Measurements from ENCODE around the gene RAD51B. TPM values are rescaled to one million over a fixed set of nuclear protein-coding genes. Genes with fewer than 3 reads are reported as not detected.

The RAD51B gene
- total RNA-seq, 2 donors from 2014 or later, result 22.8 to 33.8 TPM

GRCh38 chr14:68399971-68400370, 580.4 kb downstream of the RAD51B start:
- no peak for TF ChIP-seq CTCF (conservative IDR thresholded peaks at IDR 0.05)
- H3K36me3 ChIP-seq (ENCODE audit: control insufficient read depth, insufficient read depth, low read length), result no peaks in the 10 kb centered on the region
- WGBS, 2 experiments (ENCODE audit: insufficient coverage in 1 of 2, insufficient read length in 1 of 2), result 86 to 91% methylated on average over 2 of the region's 2 CpGs
- H3K9me3 Mint-ChIP-seq, result no peaks in the 10 kb centered on the region
- no peaks in the 10 kb centered on the region for H3K27me3 ChIP-seq (ENCODE audit: control insufficient read depth, insufficient read depth, low read length, poor library complexity, severe bottlenecking)
- H3K27ac ChIP-seq (ENCODE audit: low read depth, low read length), result no peak overlapping the region
- no peaks in the 10 kb centered on the region for H3K9me3 ChIP-seq (ENCODE audit: control insufficient read depth, low read length)
- no peaks in the 10 kb centered on the region for H3K36me3 Mint-ChIP-seq (ENCODE audit: low read depth)
- H3K4me3 Mint-ChIP-seq, result no peak overlapping the region
- H3K4me1 Mint-ChIP-seq, result peaks cover 13% of the 10 kb centered on the region
- H3K4me3 ChIP-seq (ENCODE audit: low read length), result no peak overlapping the region
- H3K4me1 ChIP-seq (ENCODE audit: control insufficient read depth, insufficient read depth, low read length), result peaks cover 6% of the 10 kb centered on the region
- H3K27ac Mint-ChIP-seq, result no peak overlapping the region
- no peak overlapping the region for H3K9ac ChIP-seq (ENCODE audit: extremely low read depth, low read length, poor library complexity, severe bottlenecking)
- no peaks in the 10 kb centered on the region for H3K27me3 Mint-ChIP-seq (ENCODE audit: insufficient read depth)
- no peak for DNase-seq

GRCh38 chr14:68401317-68401716, 581.7 kb downstream of the RAD51B start:
- no peak overlapping the region for H3K27ac Mint-ChIP-seq
- no peak overlapping the region for H3K9ac ChIP-seq (ENCODE audit: extremely low read depth, low read length, poor library complexity, severe bottlenecking)
- H3K36me3 ChIP-seq (ENCODE audit: control insufficient read depth, insufficient read depth, low read length), result no peaks in the 10 kb centered on the region
- H3K4me1 ChIP-seq (ENCODE audit: control insufficient read depth, insufficient read depth, low read length), result peaks cover 6% of the 10 kb centered on the region
- no peak for DNase-seq
- H3K36me3 Mint-ChIP-seq (ENCODE audit: low read depth), result no peaks in the 10 kb centered on the region
- no peak for TF ChIP-seq CTCF (conservative IDR thresholded peaks at IDR 0.05)
- no peak overlapping the region for H3K4me3 Mint-ChIP-seq
- 93% methylated on average over 3 of the region's 3 CpGs; no CpG with 5 or more reads in 1 of the 2 experiments for WGBS, 2 experiments (ENCODE audit: insufficient coverage in 1 of 2, insufficient read length in 1 of 2)
- no peaks in the 10 kb centered on the region for H3K27me3 Mint-ChIP-seq (ENCODE audit: insufficient read depth)
- H3K27ac ChIP-seq (ENCODE audit: low read depth, low read length), result no peak overlapping the region
- peaks cover 9% of the 10 kb centered on the region for H3K4me1 Mint-ChIP-seq
- no peaks in the 10 kb centered on the region for H3K9me3 Mint-ChIP-seq
- H3K4me3 ChIP-seq (ENCODE audit: low read length), result no peak overlapping the region
- no peaks in the 10 kb centered on the region for H3K27me3 ChIP-seq (ENCODE audit: control insufficient read depth, insufficient read depth, low read length, poor library complexity, severe bottlenecking)
- no peaks in the 10 kb centered on the region for H3K9me3 ChIP-seq (ENCODE audit: control insufficient read depth, low read length)

- DNase-seq, result no peak
- no peaks in the 10 kb centered on the region for H3K9me3 ChIP-seq (ENCODE audit: control insufficient read depth, low read length)
- TF ChIP-seq CTCF (conservative IDR thresholded peaks at IDR 0.05), result no peak
- Mint-ChIP-seq H3K36me3 (ENCODE audit: low read depth) (no peaks in the 10 kb centered on the region), H3K27ac (no peak overlapping the region), H3K4me3 (no peak overlapping the region), H3K4me1 (peaks cover 9% of the 10 kb centered on the region), H3K27me3 (ENCODE audit: insufficient read depth) (no peaks in the 10 kb centered on the region), H3K9me3 (no peaks in the 10 kb centered on the region)
- no peaks in the 10 kb centered on the region for H3K27me3 ChIP-seq (ENCODE audit: control insufficient read depth, insufficient read depth, low read length, poor library complexity, severe bottlenecking)
- WGBS, 2 experiments (ENCODE audit: insufficient coverage in 1 of 2, insufficient read length in 1 of 2), result 94 to 100% methylated on average over 3 to 4 of the region's 4 CpGs
- H3K27ac ChIP-seq (ENCODE audit: low read depth, low read length), result no peak overlapping the region
- H3K4me3 ChIP-seq (ENCODE audit: low read length), result no peak overlapping the region
- peaks cover 6% of the 10 kb centered on the region for H3K4me1 ChIP-seq (ENCODE audit: control insufficient read depth, insufficient read depth, low read length)
- no peaks in the 10 kb centered on the region for H3K36me3 ChIP-seq (ENCODE audit: control insufficient read depth, insufficient read depth, low read length)
- no peak overlapping the region for H3K9ac ChIP-seq (ENCODE audit: extremely low read depth, low read length, poor library complexity, severe bottlenecking)
These were observed 582.3 kb downstream of the RAD51B start for GRCh38 chr14:68401855-68402254.

Measured in endodermal cell (in vitro differentiated cells).